GM21515 (cell line): ENCODE results near the gene PRKCA.
"Not testable (repeated sequence)": the region's sequence is repeated elsewhere in the genome, so short reads cannot be mapped to it uniquely, and the experiment has no call there.

Experiments used
- ATAC-seq: cut with Tn5 transposase; IDR thresholded peaks from one replicate; pipeline ENCODE4 v1.9.1; 2021; ENCODE audit not compliant: unreplicated experiment

Gene PRKCA

GRCh38 chr17:66595893-66596292 is 293.5 kb downstream of the PRKCA start:
- ATAC-seq = no peak

- ATAC-seq = no peak
Measured at GRCh38 chr17:66602659-66603384, 300.4 kb downstream of the PRKCA start.

- ATAC-seq = no peak
Measured at GRCh38 chr17:66604376-66604775, 302.0 kb downstream of the PRKCA start.

GRCh38 chr17:66605541-66605940 is 303.1 kb downstream of the PRKCA start:
- ATAC-seq = no peak

GRCh38 chr17:66610361-66611133 is 308.1 kb downstream of the PRKCA start:
- ATAC-seq = no peak

GRCh38 chr17:66611397-66611796 is 309.0 kb downstream of the PRKCA start:
- no peak for ATAC-seq

- ATAC-seq = no peak
Measured at GRCh38 chr17:66612993-66613392, 310.6 kb downstream of the PRKCA start.

GRCh38 chr17:66614469-66614868 is 312.1 kb downstream of the PRKCA start:
- no peak for ATAC-seq

- ATAC-seq = no peak
Measured at GRCh38 chr17:66619206-66619605, 316.8 kb downstream of the PRKCA start.

GRCh38 chr17:66620528-66620927 is 318.1 kb downstream of the PRKCA start:
- no peak for ATAC-seq

GRCh38 chr17:66624630-66625029 is 322.2 kb downstream of the PRKCA start:
- ATAC-seq = not testable (repeated sequence)

GRCh38 chr17:66625311-66625767 is 322.9 kb downstream of the PRKCA start:
- ATAC-seq = no peak

GRCh38 chr17:66627985-66628384 is 325.6 kb downstream of the PRKCA start:
- no peak for ATAC-seq

- ATAC-seq = no peak
Measured at GRCh38 chr17:66629762-66630161, 327.3 kb downstream of the PRKCA start.

GRCh38 chr17:66630379-66630778 is 328.0 kb downstream of the PRKCA start:
- no peak for ATAC-seq

- ATAC-seq = no peak
Measured at GRCh38 chr17:66630828-66631472, 328.5 kb downstream of the PRKCA start.

GRCh38 chr17:66632731-66633130 is 330.3 kb downstream of the PRKCA start:
- ATAC-seq = no peak

GRCh38 chr17:66633317-66633965 is 331.0 kb downstream of the PRKCA start:
- no peak for ATAC-seq

GRCh38 chr17:66634193-66634592 is 331.8 kb downstream of the PRKCA start:
- no peak for ATAC-seq

- no peak for ATAC-seq
Measured at GRCh38 chr17:66635386-66636045, 333.1 kb downstream of the PRKCA start.

GRCh38 chr17:66636111-66636510 is 333.7 kb downstream of the PRKCA start:
- ATAC-seq = no peak
